ENCODE data around the gene CD164.
A peak's percentile ranks its signal among the peaks of the same experiment; 100 is the strongest.

Gene CD164

GRCh38 chr6:109411034-109411433 lies 28.8 kb upstream of the CD164 start:
- no peak for DNase-seq (ENCODE audit: low spot score)
- TF ChIP-seq CTCF (IDR thresholded peaks at IDR 0.05; ENCODE audit: extremely low read depth, missing control alignments): no peak

GRCh38 chr6:109406196-109406595 lies 23.9 kb upstream of the CD164 start:
- DNase-seq (ENCODE audit: low spot score): no peak
- no peak for TF ChIP-seq CTCF (IDR thresholded peaks at IDR 0.05; ENCODE audit: extremely low read depth, missing control alignments)

- DNase-seq (ENCODE audit: low spot score): no peak
- TF ChIP-seq CTCF (IDR thresholded peaks at IDR 0.05; ENCODE audit: extremely low read depth, missing control alignments): peak; percentile 3
These were observed 14.8 kb upstream of the CD164 start for GRCh38 chr6:109397020-109397419.

- TF ChIP-seq CTCF (IDR thresholded peaks at IDR 0.05; ENCODE audit: extremely low read depth, missing control alignments): no peak
- DNase-seq (ENCODE audit: low spot score): no peak
These were observed 13.9 kb upstream of the CD164 start for GRCh38 chr6:109396046-109396718.

DNA sequence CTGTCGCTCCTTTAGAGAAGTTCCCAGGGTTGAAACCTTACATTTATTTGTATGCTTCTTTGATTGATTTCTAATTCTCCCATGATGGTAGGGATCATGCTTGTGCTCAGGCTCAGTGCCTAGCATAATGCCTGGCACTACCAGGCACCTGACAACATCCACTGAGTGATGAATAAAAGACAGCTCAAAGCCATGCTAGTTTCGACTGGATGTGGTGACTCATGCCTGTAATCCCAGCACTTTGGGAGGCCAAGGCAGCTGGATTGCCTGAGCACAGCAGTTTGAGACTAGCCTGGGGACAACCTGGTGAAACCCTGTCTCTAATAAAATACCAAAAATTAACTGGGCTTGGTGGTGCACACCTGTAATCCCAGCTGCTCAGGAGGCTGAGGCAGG lies 11.6 kb upstream of the CD164 start:
- no peak for TF ChIP-seq CTCF (IDR thresholded peaks at IDR 0.05; ENCODE audit: extremely low read depth, missing control alignments)
- DNase-seq (ENCODE audit: low spot score): no peak

DNA sequence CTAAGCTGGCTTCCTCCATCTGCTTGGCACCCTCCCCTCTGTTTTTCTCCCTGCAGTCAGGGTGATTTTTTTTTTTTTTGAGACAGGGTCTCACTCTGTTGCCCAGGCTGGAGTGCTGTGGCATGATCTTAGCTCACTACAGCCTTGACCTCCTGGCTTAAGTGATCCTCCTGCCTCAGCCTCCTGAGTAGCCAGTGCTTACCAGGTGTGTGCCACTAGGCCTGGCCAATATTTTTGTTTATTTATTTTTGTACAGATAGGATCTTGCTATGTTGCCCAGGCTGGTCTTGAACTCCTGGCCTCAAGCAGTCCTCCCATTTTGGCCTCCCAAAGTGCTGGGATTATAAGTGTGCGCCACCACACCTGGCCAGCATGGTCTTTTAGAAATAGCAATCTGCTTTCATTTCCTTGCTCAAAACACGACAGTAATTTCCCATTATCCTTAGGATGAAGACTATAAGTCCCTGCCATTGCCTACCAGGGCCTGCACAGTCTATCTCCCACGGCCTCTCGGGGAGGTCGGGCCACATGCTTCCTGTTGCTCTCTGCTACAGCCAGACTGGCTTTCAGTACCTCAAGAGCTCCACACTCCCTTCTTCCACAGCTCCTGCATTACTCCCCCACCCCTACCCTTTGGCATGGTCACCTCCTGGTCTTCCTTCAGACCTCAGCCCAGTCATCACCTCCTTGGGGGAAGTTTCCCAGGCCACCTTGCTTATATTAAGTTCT lies 11.1 kb upstream of the CD164 start:
- no peak for DNase-seq (ENCODE audit: low spot score)
- no peak for TF ChIP-seq CTCF (IDR thresholded peaks at IDR 0.05; ENCODE audit: extremely low read depth, missing control alignments)

DNA sequence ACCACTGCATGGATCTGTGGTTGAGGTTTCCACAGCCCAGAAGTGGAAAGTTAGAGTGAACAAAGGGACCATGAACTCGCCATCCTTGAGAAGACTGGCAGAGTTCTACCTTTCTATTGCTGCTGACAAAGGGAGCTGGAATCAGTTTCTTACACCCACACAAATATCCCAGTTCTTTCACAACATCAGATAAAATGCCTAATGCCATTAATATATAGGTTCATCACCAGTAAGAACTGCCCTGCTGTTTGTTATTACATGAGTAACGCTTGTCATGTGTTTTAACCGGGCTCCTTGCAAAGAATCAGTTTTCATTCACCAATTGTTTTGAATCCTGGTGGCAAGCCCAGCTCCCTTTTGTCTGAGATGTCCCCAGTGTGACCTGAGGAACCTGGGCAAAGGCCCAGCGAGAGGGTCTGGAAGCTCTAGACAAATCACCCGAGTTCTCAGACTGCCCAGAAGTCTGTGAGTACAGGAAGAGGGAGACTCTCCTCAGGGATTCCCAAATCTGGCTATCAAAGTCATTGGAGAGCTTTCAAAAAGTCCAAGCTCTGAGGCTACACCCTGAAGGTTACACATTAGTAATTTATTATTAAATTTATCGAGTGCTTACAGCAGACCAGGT lies 7.5 kb upstream of the CD164 start:
- TF ChIP-seq CTCF (IDR thresholded peaks at IDR 0.05; ENCODE audit: extremely low read depth, missing control alignments): no peak
- no peak for DNase-seq (ENCODE audit: low spot score)

Measured in GM20000 (cell line).